H7 (cell line): ENCODE results near the gene MYO10. TPM values are rescaled to one million over a fixed set of nuclear protein-coding genes. Genes with fewer than 3 reads are reported as not detected.
"Not testable (repeated sequence)": the region's sequence is repeated elsewhere in the genome, so short reads cannot be mapped to it uniquely, and the experiment has no call there.

Source experiments
- DNase-seq: peaks from one replicate; pipeline ENCODE4 v3.0.0; 2012
- H3K27me3 ChIP-seq: 2 replicates; pipeline ENCODE4 v1.6.0; 2011; ENCODE audit warnings: mild to moderate bottlenecking, low read length; ENCODE audit not compliant: control insufficient read depth, insufficient read depth
- H3K36me3 ChIP-seq: replicated peaks from 2 replicates; pipeline ENCODE4 v1.5.1; 2011; ENCODE audit warnings: low read length; ENCODE audit not compliant: control insufficient read depth, insufficient read depth
- H3K4me3 ChIP-seq: 2 replicates; pipeline ENCODE4 v1.5.1; 2011; ENCODE audit warnings: low read depth, mild to moderate bottlenecking, control low read depth, low read length, moderate library complexity; ENCODE audit not compliant: insufficient read depth
- total RNA-seq: library from RNA; depleted of rRNA; stranded (reverse); fragments of >200 nt; shearing (Covaris generic); gene quantifications from 2 replicates; pipeline ENCODE4 v1.2.3, GENCODE V29; 2014

Gene MYO10
- total RNA-seq, 1 experiment from 2014 or later, result 36.3 TPM

GRCh38 chr5:16857635-16858034 is 78.5 kb downstream of the MYO10 start:
- DNase-seq, result no peak
- no peaks in the 10 kb centered on the region for H3K27me3 ChIP-seq
- H3K36me3 ChIP-seq, result no peaks in the 10 kb centered on the region
- no peak overlapping the region for H3K4me3 ChIP-seq

GRCh38 chr5:16856531-16856930 is 79.6 kb downstream of the MYO10 start:
- H3K27me3 ChIP-seq, result no peaks in the 10 kb centered on the region
- no peak for DNase-seq
- no peak overlapping the region for H3K4me3 ChIP-seq
- no peaks in the 10 kb centered on the region for H3K36me3 ChIP-seq

- Histone ChIP-seq H3K36me3 (no peaks in the 10 kb centered on the region), H3K27me3 (no peaks in the 10 kb centered on the region), H3K4me3 (no peak overlapping the region)
- no peak for DNase-seq
Measured at GRCh38 chr5:16855898-16856297, 80.2 kb downstream of the MYO10 start.

- Histone ChIP-seq H3K4me3 (no peak overlapping the region), H3K27me3 (no peaks in the 10 kb centered on the region), H3K36me3 (no peaks in the 10 kb centered on the region)
- no peak for DNase-seq
Measured at GRCh38 chr5:16855485-16855884, 80.6 kb downstream of the MYO10 start.

GRCh38 chr5:16854351-16854750 is 81.7 kb downstream of the MYO10 start:
- Histone ChIP-seq H3K27me3 (no peaks in the 10 kb centered on the region), H3K4me3 (no peak overlapping the region), H3K36me3 (no peaks in the 10 kb centered on the region)
- no peak for DNase-seq

GRCh38 chr5:16853518-16853917 is 82.6 kb downstream of the MYO10 start:
- Histone ChIP-seq H3K27me3 (no peaks in the 10 kb centered on the region), H3K36me3 (no peaks in the 10 kb centered on the region), H3K4me3 (no peak overlapping the region)
- DNase-seq, result no peak

GRCh38 chr5:16852251-16853005 is 83.7 kb downstream of the MYO10 start:
- Histone ChIP-seq H3K4me3 (no peak overlapping the region), H3K36me3 (no peaks in the 10 kb centered on the region), H3K27me3 (no peaks in the 10 kb centered on the region)
- no peak for DNase-seq

- DNase-seq, result no peak
- H3K4me3 ChIP-seq, result no peak overlapping the region
- H3K36me3 ChIP-seq, result no peaks in the 10 kb centered on the region
- H3K27me3 ChIP-seq, result no peaks in the 10 kb centered on the region
Measured at GRCh38 chr5:16849775-16850174, 86.3 kb downstream of the MYO10 start.

GRCh38 chr5:16849181-16849580 is 86.9 kb downstream of the MYO10 start:
- Histone ChIP-seq H3K36me3 (no peaks in the 10 kb centered on the region), H3K4me3 (no peak overlapping the region), H3K27me3 (no peaks in the 10 kb centered on the region)
- DNase-seq, result no peak

GRCh38 chr5:16844952-16845351 is 91.1 kb downstream of the MYO10 start:
- H3K36me3 ChIP-seq, result no peaks in the 10 kb centered on the region
- DNase-seq, result no peak
- no peak overlapping the region for H3K4me3 ChIP-seq
- no peaks in the 10 kb centered on the region for H3K27me3 ChIP-seq

GRCh38 chr5:16842896-16843295 is 93.2 kb downstream of the MYO10 start:
- DNase-seq, result no peak
- no peaks in the 10 kb centered on the region for H3K27me3 ChIP-seq
- no peaks in the 10 kb centered on the region for H3K36me3 ChIP-seq
- no peak overlapping the region for H3K4me3 ChIP-seq

- Histone ChIP-seq H3K4me3 (no peak overlapping the region), H3K36me3 (no peaks in the 10 kb centered on the region), H3K27me3 (no peaks in the 10 kb centered on the region)
- DNase-seq, result no peak
Measured at GRCh38 chr5:16841416-16841815, 94.7 kb downstream of the MYO10 start.

- H3K4me3 ChIP-seq, result no peak overlapping the region
- no peak for DNase-seq
- no peaks in the 10 kb centered on the region for H3K36me3 ChIP-seq
- no peaks in the 10 kb centered on the region for H3K27me3 ChIP-seq
Measured at GRCh38 chr5:16837305-16837704, 98.8 kb downstream of the MYO10 start.

GRCh38 chr5:16834029-16834428 is 102.1 kb downstream of the MYO10 start:
- DNase-seq, result no peak
- Histone ChIP-seq H3K4me3 (no peak overlapping the region), H3K27me3 (no peaks in the 10 kb centered on the region), H3K36me3 (no peaks in the 10 kb centered on the region)

GRCh38 chr5:16831326-16831725 is 104.8 kb downstream of the MYO10 start:
- not testable (repeated sequence) for DNase-seq, H3K4me3 ChIP-seq, H3K27me3 ChIP-seq, H3K36me3 ChIP-seq

- DNase-seq, result no peak
- Histone ChIP-seq H3K27me3 (no peaks in the 10 kb centered on the region), H3K4me3 (no peak overlapping the region), H3K36me3 (no peaks in the 10 kb centered on the region)
Measured at GRCh38 chr5:16827755-16828154, 108.3 kb downstream of the MYO10 start.
